ENCODE measurements around the gene SLC17A7. TPM values are rescaled to one million over a fixed set of nuclear protein-coding genes. Genes with fewer than 3 reads are reported as not detected.
A peak's percentile ranks its signal among the peaks of the same experiment; 100 is the strongest.

Gene SLC17A7
- total and polyA plus RNA-seq, 2 of the 13 experiments (the other 11 are each of a cell fraction or from before 2014, with no cell fraction given) = 0.32 TPM; not detected in 1

DNA sequence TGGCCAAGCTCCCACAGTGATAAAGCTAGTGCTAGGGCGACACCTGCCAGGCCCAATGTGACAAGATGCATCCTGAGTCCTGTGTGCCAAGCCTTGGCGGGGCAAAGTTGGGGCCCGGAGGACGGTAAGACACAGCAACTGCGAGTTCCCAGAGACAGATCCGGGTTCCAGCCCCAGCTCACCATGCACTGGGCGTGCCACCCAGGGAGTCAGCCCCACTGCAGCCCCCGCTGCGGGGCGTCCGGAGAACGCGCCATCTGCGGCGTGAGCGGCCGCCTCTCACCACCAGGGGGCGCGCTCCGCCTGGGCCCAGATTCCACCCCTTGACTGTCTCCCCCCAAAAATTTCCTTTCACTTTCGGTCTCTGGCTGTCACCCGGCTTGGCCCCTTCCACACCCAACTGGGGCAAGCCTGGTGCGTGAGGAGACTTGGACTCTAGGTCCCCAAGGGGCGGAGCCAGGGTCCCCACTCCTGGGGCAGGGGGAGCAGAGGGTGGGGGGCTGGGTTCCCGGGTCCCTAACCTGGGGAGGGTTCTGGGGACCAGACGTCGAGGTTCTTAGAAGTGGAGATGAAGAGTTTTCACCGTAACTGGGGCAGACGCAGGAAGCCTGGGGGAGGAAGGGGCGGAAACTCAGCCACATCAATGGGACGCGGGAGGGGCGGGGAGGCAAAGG, 32.7 kb upstream of the SLC17A7 start, which contains the start of gene FLT3LG (continued):
- TF ChIP-seq, protein P1, sequence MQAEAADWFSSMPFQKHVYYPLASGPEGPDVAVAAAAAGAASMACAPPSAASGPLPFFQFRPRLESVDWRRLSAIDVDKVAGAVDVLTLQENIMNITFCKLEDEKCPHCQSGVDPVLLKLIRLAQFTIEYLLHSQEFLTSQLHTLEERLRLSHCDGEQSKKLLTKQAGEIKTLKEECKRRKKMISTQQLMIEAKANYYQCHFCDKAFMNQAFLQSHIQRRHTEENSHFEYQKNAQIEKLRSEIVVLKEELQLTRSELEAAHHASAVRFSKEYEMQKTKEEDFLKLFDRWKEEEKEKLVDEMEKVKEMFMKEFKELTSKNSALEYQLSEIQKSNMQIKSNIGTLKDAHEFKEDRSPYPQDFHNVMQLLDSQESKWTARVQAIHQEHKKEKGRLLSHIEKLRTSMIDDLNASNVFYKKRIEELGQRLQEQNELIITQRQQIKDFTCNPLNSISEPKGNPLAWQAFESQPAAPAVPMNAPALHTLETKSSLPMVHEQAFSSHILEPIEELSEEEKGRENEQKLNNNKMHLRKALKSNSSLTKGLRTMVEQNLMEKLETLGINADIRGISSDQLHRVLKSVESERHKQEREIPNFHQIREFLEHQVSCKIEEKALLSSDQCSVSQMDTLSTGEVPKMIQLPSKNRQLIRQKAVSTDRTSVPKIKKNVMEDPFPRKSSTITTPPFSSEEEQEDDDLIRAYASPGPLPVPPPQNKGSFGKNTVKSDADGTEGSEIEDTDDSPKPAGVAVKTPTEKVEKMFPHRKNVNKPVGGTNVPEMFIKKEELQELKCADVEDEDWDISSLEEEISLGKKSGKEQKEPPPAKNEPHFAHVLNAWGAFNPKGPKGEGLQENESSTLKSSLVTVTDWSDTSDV (CRISPR knock-in tag; IDR thresholded peaks at IDR 0.05) = no peak
- TF ChIP-seq ZNF747 (CRISPR knock-in tag; IDR thresholded peaks at IDR 0.05; ENCODE audit: borderline replicate concordance) (no peak), RFXANK (CRISPR knock-in tag; IDR thresholded peaks at IDR 0.05) (no peak), CEBPG (CRISPR knock-in tag; IDR thresholded peaks at IDR 0.05) (no peak), NR2F6 (IDR thresholded peaks at IDR 0.05) (no peak), NR2F6 (CRISPR knock-in tag; IDR thresholded peaks at IDR 0.05) (no peak; the same call in 1 of the 2 replicates), ZNF350 (CRISPR knock-in tag; IDR thresholded peaks at IDR 0.05; ENCODE audit: borderline replicate concordance, low read depth) (0 out of 2 replicates have a peak, but pooled peaks have one; percentile 51), ZKSCAN1 (IDR thresholded peaks at IDR 0.05; ENCODE audit: low read length) (no peak), ZBTB7B (CRISPR knock-in tag; IDR thresholded peaks at IDR 0.05) (peak; percentile 78), BRD4 (CRISPR knock-in tag; IDR thresholded peaks at IDR 0.05) (no peak), TCF12 (IDR thresholded peaks at IDR 0.05) (no peak), TCF12 (CRISPR knock-in tag; IDR thresholded peaks at IDR 0.05) (no peak), HDAC1 (CRISPR knock-in tag; IDR thresholded peaks at IDR 0.05) (peak; percentile 58), ZNF160 (CRISPR knock-in tag; IDR thresholded peaks at IDR 0.05) (no peak), ARNT (IDR thresholded peaks at IDR 0.05) (no peak), ZNF382 (CRISPR knock-in tag; IDR thresholded peaks at IDR 0.05; ENCODE audit: borderline replicate concordance) (no peak), SP4 (CRISPR knock-in tag; IDR thresholded peaks at IDR 0.05) (no peak)
- TF ChIP-seq, protein P2, sequence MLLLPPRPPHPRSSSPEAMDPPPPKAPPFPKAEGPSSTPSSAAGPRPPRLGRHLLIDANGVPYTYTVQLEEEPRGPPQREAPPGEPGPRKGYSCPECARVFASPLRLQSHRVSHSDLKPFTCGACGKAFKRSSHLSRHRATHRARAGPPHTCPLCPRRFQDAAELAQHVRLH (CRISPR knock-in tag; IDR thresholded peaks at IDR 0.05; ENCODE audit: borderline replicate concordance, low read depth) = no peak
- TF ChIP-seq, protein P3, sequence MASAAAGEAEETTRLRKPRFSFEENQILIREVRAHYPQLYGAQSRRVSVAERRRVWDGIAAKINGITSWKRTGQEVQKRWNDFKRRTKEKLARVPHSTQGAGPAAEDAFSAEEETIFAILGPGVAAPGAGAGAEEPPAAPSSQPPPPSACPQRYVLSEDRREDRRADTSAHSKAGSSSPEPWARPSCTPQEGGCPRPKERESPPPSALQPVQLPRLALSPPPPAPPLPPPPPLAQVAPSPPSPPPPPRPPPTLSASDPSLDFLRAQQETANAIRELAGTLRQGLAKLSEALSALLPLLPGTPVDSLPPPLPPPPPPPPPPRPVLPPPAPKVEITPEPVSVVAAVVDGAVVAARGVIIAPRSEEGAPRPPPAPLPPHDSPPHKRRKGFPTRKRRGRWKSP (CRISPR knock-in tag; IDR thresholded peaks at IDR 0.05) = 0 out of 2 replicates have a peak, but pooled peaks have one; percentile 36
- TF ChIP-seq, protein P4, sequence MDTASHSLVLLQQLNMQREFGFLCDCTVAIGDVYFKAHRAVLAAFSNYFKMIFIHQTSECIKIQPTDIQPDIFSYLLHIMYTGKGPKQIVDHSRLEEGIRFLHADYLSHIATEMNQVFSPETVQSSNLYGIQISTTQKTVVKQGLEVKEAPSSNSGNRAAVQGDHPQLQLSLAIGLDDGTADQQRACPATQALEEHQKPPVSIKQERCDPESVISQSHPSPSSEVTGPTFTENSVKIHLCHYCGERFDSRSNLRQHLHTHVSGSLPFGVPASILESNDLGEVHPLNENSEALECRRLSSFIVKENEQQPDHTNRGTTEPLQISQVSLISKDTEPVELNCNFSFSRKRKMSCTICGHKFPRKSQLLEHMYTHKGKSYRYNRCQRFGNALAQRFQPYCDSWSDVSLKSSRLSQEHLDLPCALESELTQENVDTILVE (CRISPR knock-in tag; IDR thresholded peaks at IDR 0.05) = no peak
- TF ChIP-seq, protein P5, sequence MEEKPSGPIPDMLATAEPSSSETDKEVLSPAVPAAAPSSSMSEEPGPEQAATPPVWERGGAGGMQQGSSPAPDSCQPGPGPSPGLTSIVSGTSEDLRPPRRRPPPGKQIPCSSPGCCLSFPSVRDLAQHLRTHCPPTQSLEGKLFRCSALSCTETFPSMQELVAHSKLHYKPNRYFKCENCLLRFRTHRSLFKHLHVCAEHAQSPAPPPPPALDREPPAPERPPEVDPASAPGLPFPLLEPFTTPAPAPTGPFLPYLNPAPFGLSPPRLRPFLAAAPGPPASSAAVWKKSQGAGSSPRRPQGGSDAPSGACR (CRISPR knock-in tag; IDR thresholded peaks at IDR 0.05) = no peak
- TF ChIP-seq, protein P6, sequence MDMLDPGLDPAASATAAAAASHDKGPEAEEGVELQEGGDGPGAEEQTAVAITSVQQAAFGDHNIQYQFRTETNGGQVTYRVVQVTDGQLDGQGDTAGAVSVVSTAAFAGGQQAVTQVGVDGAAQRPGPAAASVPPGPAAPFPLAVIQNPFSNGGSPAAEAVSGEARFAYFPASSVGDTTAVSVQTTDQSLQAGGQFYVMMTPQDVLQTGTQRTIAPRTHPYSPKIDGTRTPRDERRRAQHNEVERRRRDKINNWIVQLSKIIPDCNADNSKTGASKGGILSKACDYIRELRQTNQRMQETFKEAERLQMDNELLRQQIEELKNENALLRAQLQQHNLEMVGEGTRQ (IDR thresholded peaks at IDR 0.05; ENCODE audit: low read depth, low read length) = no peak
- TF ChIP-seq, protein P6 (CRISPR knock-in tag; IDR thresholded peaks at IDR 0.05; ENCODE audit: borderline replicate concordance) = no peak
